Panc1 (cell line): Measurements from ENCODE around the gene VPS50. TPM values are rescaled to one million over a fixed set of nuclear protein-coding genes. Genes with fewer than 3 reads are reported as not detected.

Experiments used
- ATAC-seq: fragments of 200-7000 bp; cut with Tn5 transposase; 2 replicates; pipeline ENCODE4 v1.9.1; 2020; ENCODE audit warnings: mild to moderate bottlenecking, moderate library complexity
- BruUV-seq: library from RNA; stranded (reverse); fragments of 400-500 nt; replicated peaks from 2 replicates; lab custom pipeline; 2021; lab: Mats Ljungman, UMichigan
- CTCF ChIA-PET: fragments of 300-600 bp; sonication (Branson Sonifier 250); formaldehyde crosslinking; loops from one replicate; lab custom pipeline; 2022; ENCODE audit warnings: antibody characterized with exemption; lab: Charles Lee
- POLR2A ChIA-PET: fragments of 300-600 bp; sonication (Branson Sonifier 250); formaldehyde crosslinking; loops from one replicate; lab custom pipeline; 2022; ENCODE audit warnings: antibody characterized with exemption; lab: Charles Lee
- DNase-seq: peaks from one replicate; pipeline ENCODE4 v3.0.0-alpha.2; 2010; ENCODE audit warnings: low read depth, low spot score
- H3K27ac ChIP-seq: 2 replicates; pipeline ENCODE4 v1.5.1; 2011; ENCODE audit warnings: mild to moderate bottlenecking, low read length, inconsistent platforms
- H3K27me3 ChIP-seq: fragments of 200-500 bp; sonication (Bioruptor generic); 2 replicates; pipeline ENCODE4 v1.6.0; 2014; ENCODE audit warnings: low read length, inconsistent platforms; ENCODE audit not compliant: control insufficient read depth, insufficient read depth
- H3K36me3 ChIP-seq: fragments of 200-500 bp; sonication (Bioruptor generic); 2 replicates; pipeline ENCODE4 v1.5.1; 2014; ENCODE audit warnings: inconsistent platforms, mild to moderate bottlenecking, low read length, moderate library complexity; ENCODE audit not compliant: control insufficient read depth, insufficient read depth
- H3K4me1 ChIP-seq: 2 replicates; pipeline ENCODE4 v1.5.1; 2011; ENCODE audit warnings: inconsistent platforms, mild to moderate bottlenecking, low read length, moderate library complexity; ENCODE audit not compliant: control insufficient read depth, insufficient read depth
- H3K4me3 ChIP-seq, 2 experiments: 2 replicates each; pipeline ENCODE4 v1.5.1; 2011 to 2012; ENCODE audit warnings: low read depth in 2 of 2, low read length in 2 of 2, mild to moderate bottlenecking in 2 of 2, inconsistent platforms in 1 of 2, moderate library complexity in 1 of 2
- H3K9me3 ChIP-seq: fragments of 200-500 bp; sonication (Bioruptor generic); 2 replicates; pipeline ENCODE4 v1.5.1; 2014; ENCODE audit warnings: low read depth, mild to moderate bottlenecking, inconsistent platforms, low read length, moderate library complexity; ENCODE audit not compliant: control insufficient read depth, insufficient read depth
- CTCF ChIP-seq: fragments of 450-650 bp; IDR thresholded peaks from 2 replicates; pipeline ENCODE4 v1.5.1; 2017; ENCODE audit warnings: mild to moderate bottlenecking
- POLR2AphosphoS5 ChIP-seq: IDR thresholded peaks from 2 replicates; pipeline ENCODE4 v1.6.1; 2012; ENCODE audit warnings: mild to moderate bottlenecking, low read depth, low read length, moderate library complexity
- REST ChIP-seq, 2 experiments: IDR thresholded peaks; 2 replicates each; pipeline ENCODE4 v1.6.1; 2011 to 2012; ENCODE audit warnings: low read depth in 2 of 2, control low read depth in 1 of 2, low read length in 1 of 2, mild to moderate bottlenecking in 1 of 2, moderate library complexity in 1 of 2; ENCODE audit not compliant: insufficient read depth in 1 of 2
- SIN3A ChIP-seq: IDR thresholded peaks from 2 replicates; pipeline ENCODE4 v1.6.1; 2012; ENCODE audit warnings: low read depth, mild to moderate bottlenecking, low read length, moderate library complexity, borderline replicate concordance; ENCODE audit not compliant: insufficient read depth
- TCF7L2 ChIP-seq: IDR thresholded peaks from 2 replicates; pipeline ENCODE4 v1.6.1; 2011; ENCODE audit warnings: mild to moderate bottlenecking, low read depth, low read length, inconsistent platforms
- in situ Hi-C: cut with HindIII; loops from 2 replicates; pipeline ENCODE4 v1.10.0; 2016; ENCODE audit warnings: low sequenced_read_pairs, low pct_unique_long_range_greater_than_20kb
- intact Hi-C: fragments of 100-400 bp; cut with micrococcal nuclease; formaldehyde crosslinking; loops from one replicate; pipeline ENCODE4 v1.10.0; 2022; ENCODE audit not compliant: unreplicated experiment
- total RNA-seq: library from RNA; stranded (reverse); gene quantifications from one replicate; pipeline ENCODE4 v1.2.1, GENCODE V29; 2021; ENCODE audit not compliant: unreplicated experiment

Gene VPS50
- total RNA-seq, 1 experiment from 2014 or later, result 14.6 TPM

GRCh38 chr7:93352881-93353280 is 120.7 kb downstream of the VPS50 start:
- intact Hi-C loops (no loop called here), in situ Hi-C loops (no loop called here)
- H3K4me3 ChIP-seq, result no peak overlapping the region
- POLR2A ChIA-PET, result no interaction called here
- TF ChIP-seq REST (IDR thresholded peaks at IDR 0.05; ENCODE audit: insufficient read depth in 1 of 2, low read depth in 2 of 2, low read length in 1 of 2) (no peak), POLR2AphosphoS5 (no peak), CTCF (no peak), TCF7L2 (no peak)
- ATAC-seq (no peak), DNase-seq (no peak)
- no peak overlapping the region for H3K27ac ChIP-seq
- no peaks in the 10 kb centered on the region for H3K27me3 ChIP-seq
- CTCF ChIA-PET, result no interaction called here
- H3K36me3 ChIP-seq, result no peaks in the 10 kb centered on the region
- H3K4me1 ChIP-seq, result no peaks in the 10 kb centered on the region
- no peaks in the 10 kb centered on the region for H3K9me3 ChIP-seq
- no TSS peak for BruUV-seq

GRCh38 chr7:93354815-93355214 is 122.6 kb downstream of the VPS50 start:
- in situ Hi-C loops (no loop called here), intact Hi-C loops (no loop called here)
- H3K4me1 ChIP-seq, result no peaks in the 10 kb centered on the region
- POLR2A ChIA-PET, result interaction anchor here (0.6 to 0.7 kb wide), 2 partner anchors 48 to 292 kb away, joined by 3 to 4 read pairs; no protein-coding TSS in a partner anchor
- no peak for DNase-seq
- no peak for TF ChIP-seq SIN3A
- no peak for TF ChIP-seq REST (IDR thresholded peaks at IDR 0.05; ENCODE audit: insufficient read depth in 1 of 2, low read depth in 2 of 2, low read length in 1 of 2)
- no peak for TF ChIP-seq POLR2AphosphoS5
- TF ChIP-seq TCF7L2, result no peak
- BruUV-seq, result no TSS peak
- H3K27ac ChIP-seq, result no peak overlapping the region
- no peak for ATAC-seq
- CTCF ChIA-PET, result no interaction called here
- no peaks in the 10 kb centered on the region for H3K9me3 ChIP-seq
- no peaks in the 10 kb centered on the region for H3K27me3 ChIP-seq
- no peak overlapping the region for H3K4me3 ChIP-seq
- H3K36me3 ChIP-seq, result no peaks in the 10 kb centered on the region
